Measurements from ENCODE around the gene DLG2.

- TF ChIP-seq, protein P1, sequence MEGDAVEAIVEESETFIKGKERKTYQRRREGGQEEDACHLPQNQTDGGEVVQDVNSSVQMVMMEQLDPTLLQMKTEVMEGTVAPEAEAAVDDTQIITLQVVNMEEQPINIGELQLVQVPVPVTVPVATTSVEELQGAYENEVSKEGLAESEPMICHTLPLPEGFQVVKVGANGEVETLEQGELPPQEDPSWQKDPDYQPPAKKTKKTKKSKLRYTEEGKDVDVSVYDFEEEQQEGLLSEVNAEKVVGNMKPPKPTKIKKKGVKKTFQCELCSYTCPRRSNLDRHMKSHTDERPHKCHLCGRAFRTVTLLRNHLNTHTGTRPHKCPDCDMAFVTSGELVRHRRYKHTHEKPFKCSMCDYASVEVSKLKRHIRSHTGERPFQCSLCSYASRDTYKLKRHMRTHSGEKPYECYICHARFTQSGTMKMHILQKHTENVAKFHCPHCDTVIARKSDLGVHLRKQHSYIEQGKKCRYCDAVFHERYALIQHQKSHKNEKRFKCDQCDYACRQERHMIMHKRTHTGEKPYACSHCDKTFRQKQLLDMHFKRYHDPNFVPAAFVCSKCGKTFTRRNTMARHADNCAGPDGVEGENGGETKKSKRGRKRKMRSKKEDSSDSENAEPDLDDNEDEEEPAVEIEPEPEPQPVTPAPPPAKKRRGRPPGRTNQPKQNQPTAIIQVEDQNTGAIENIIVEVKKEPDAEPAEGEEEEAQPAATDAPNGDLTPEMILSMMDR (conservative IDR thresholded peaks at IDR 0.05; ENCODE audit: low read depth, low read length), result no peak
- TF ChIP-seq MXI1 (IDR thresholded peaks at IDR 0.05; ENCODE audit: borderline replicate concordance, low read depth, low read length) (no peak), BHLHE40 (IDR thresholded peaks at IDR 0.05; ENCODE audit: low read depth, low read length) (no peak), POLR2A (IDR thresholded peaks at IDR 0.05; ENCODE audit: low read depth, low read length) (no peak), RFX5 (IDR thresholded peaks at IDR 0.05; ENCODE audit: low read depth, low read length) (no peak), RAD21 (IDR thresholded peaks at IDR 0.05; ENCODE audit: low read length) (no peak)
Observed at GRCh38 chr11:84128840-84129239, 1498.3 kb downstream of the DLG2 start.

Data from IMR-90 (cell line).